Ovary (tissue), 3 donors: ENCODE data around the gene STING1.

Source experiments
- POLR2A ChIP-seq: fragments of 450-650 bp; IDR thresholded peaks from one replicate; pipeline ENCODE4 v1.6.1; 2017; ENCODE audit warnings: antibody characterized with exemption, mild to moderate bottlenecking, moderate library complexity
- TF ChIP-seq, protein P1 (sequence below), 3 donors: fragments of 450-650 bp in 2 of 3; fragments of 200-600 bp in 1 of 3; IDR thresholded peaks; one replicate each; pipeline versions ENCODE4 v1.5.1 to v1.8.0; 2016 to 2022; ENCODE audit warnings: antibody characterized with exemption in 3 of 3, mild to moderate bottlenecking in 1 of 3
- donor health status: DM: no; HTN: no; CAD: no.

DNA sequence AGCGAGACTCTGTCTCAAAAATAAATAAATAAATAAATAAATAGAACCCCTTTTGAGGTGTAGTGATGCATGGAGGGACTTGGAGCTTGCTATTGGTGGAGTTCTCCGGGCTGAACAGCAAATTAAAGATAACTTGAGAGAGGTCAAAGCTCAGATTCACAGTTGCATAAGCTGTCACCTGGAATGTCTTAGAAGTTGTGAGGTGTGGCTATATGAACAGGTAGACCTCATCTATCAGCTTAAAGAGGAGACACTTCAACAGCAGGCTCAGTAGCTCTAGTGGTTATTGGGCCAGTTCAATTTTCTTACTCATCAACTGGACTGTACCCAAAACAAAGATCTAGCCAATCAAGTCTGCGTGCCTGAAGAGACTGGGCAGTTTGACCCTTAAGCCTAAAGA, 11.7 kb upstream of the STING1 start:
- TF ChIP-seq, protein P1, sequence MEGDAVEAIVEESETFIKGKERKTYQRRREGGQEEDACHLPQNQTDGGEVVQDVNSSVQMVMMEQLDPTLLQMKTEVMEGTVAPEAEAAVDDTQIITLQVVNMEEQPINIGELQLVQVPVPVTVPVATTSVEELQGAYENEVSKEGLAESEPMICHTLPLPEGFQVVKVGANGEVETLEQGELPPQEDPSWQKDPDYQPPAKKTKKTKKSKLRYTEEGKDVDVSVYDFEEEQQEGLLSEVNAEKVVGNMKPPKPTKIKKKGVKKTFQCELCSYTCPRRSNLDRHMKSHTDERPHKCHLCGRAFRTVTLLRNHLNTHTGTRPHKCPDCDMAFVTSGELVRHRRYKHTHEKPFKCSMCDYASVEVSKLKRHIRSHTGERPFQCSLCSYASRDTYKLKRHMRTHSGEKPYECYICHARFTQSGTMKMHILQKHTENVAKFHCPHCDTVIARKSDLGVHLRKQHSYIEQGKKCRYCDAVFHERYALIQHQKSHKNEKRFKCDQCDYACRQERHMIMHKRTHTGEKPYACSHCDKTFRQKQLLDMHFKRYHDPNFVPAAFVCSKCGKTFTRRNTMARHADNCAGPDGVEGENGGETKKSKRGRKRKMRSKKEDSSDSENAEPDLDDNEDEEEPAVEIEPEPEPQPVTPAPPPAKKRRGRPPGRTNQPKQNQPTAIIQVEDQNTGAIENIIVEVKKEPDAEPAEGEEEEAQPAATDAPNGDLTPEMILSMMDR (IDR thresholded peaks at IDR 0.05): no peak
- no peak for TF ChIP-seq POLR2A
